ENCODE results near the gene FNBP1L. TPM values are rescaled to one million over a fixed set of nuclear protein-coding genes. Genes with fewer than 3 reads are reported as not detected.

FNBP1L gene
- total and polyA plus RNA-seq, 3 donors from 2014 or later: 21.9 to 54.4 (median 46.5) TPM

DNA sequence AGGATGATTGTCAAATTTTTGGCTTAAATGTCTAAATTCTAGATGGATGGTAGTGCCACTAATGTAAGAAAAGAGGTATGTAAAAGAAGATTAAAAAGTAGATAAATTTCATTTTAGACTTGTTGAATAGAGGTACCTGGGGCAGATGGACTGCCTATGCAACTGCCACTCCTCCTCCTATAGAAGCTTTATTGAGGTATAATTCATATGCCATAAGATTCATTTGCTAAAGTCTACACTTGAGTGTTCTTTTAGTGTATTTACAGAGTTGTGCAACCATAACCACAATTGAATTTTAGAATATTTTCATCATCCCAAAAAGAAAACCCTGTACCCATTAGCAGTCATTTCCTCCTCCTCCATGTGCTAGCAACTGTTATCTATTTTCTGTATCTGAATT, 70.6 kb downstream of the FNBP1L start:
- Histone ChIP-seq H3K4me3 (no peak overlapping the region), H3K36me3 (ENCODE audit: low read depth, missing control alignments) (no peaks in the 10 kb centered on the region), H3K27me3 (no peaks in the 10 kb centered on the region), H3K9me3 (no peaks in the 10 kb centered on the region), H3K27ac (no peak overlapping the region), H3K4me1 (no peaks in the 10 kb centered on the region)
- no peak for DNase-seq
- TF ChIP-seq, protein P1, sequence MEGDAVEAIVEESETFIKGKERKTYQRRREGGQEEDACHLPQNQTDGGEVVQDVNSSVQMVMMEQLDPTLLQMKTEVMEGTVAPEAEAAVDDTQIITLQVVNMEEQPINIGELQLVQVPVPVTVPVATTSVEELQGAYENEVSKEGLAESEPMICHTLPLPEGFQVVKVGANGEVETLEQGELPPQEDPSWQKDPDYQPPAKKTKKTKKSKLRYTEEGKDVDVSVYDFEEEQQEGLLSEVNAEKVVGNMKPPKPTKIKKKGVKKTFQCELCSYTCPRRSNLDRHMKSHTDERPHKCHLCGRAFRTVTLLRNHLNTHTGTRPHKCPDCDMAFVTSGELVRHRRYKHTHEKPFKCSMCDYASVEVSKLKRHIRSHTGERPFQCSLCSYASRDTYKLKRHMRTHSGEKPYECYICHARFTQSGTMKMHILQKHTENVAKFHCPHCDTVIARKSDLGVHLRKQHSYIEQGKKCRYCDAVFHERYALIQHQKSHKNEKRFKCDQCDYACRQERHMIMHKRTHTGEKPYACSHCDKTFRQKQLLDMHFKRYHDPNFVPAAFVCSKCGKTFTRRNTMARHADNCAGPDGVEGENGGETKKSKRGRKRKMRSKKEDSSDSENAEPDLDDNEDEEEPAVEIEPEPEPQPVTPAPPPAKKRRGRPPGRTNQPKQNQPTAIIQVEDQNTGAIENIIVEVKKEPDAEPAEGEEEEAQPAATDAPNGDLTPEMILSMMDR (IDR thresholded peaks at IDR 0.05): no peak
- no peak for TF ChIP-seq POLR2A (IDR thresholded peaks at IDR 0.05)
- intact Hi-C loops (cut with DNase I; ENCODE audit: low total_unique reads): no loop called here

- no peak for DNase-seq
- Histone ChIP-seq H3K36me3 (ENCODE audit: low read depth, missing control alignments) (no peaks in the 10 kb centered on the region), H3K27ac (no peak overlapping the region), H3K4me3 (no peak overlapping the region), H3K4me1 (no peaks in the 10 kb centered on the region), H3K27me3 (no peaks in the 10 kb centered on the region), H3K9me3 (no peaks in the 10 kb centered on the region)
- WGBS, 2 donors: 58 to 92% methylated on average over 3 of the region's 3 CpGs
- intact Hi-C loops (cut with DNase I; ENCODE audit: low total_unique reads): no loop called here
- TF ChIP-seq, protein P1 (IDR thresholded peaks at IDR 0.05): no peak
- no peak for TF ChIP-seq POLR2A (IDR thresholded peaks at IDR 0.05)
Observed at GRCh38 chr1:93519199-93519829, 71.4 kb downstream of the FNBP1L start.

GRCh38 chr1:93521618-93522017, 73.7 kb downstream of the FNBP1L start:
- intact Hi-C loops (cut with DNase I; ENCODE audit: low total_unique reads): no loop called here
- Histone ChIP-seq H3K36me3 (ENCODE audit: low read depth, missing control alignments) (no peaks in the 10 kb centered on the region), H3K4me1 (peaks cover 5% of the 10 kb centered on the region), H3K27me3 (no peaks in the 10 kb centered on the region), H3K27ac (no peak overlapping the region), H3K9me3 (no peaks in the 10 kb centered on the region), H3K4me3 (no peak overlapping the region)
- WGBS, 2 donors: 82 to 88% methylated on average over 2 of the region's 2 CpGs
- DNase-seq: no peak
- TF ChIP-seq, protein P1 (IDR thresholded peaks at IDR 0.05): no peak
- no peak for TF ChIP-seq POLR2A (IDR thresholded peaks at IDR 0.05)

GRCh38 chr1:93522721-93523120, 74.8 kb downstream of the FNBP1L start:
- 83 to 87% methylated on average over 4 of the region's 4 CpGs for WGBS, 2 donors
- TF ChIP-seq POLR2A (IDR thresholded peaks at IDR 0.05): no peak
- TF ChIP-seq, protein P1 (IDR thresholded peaks at IDR 0.05): no peak
- H3K4me3 ChIP-seq: no peak overlapping the region
- peaks cover 6% of the 10 kb centered on the region for H3K4me1 ChIP-seq
- intact Hi-C loops (cut with DNase I; ENCODE audit: low total_unique reads): no loop called here
- no peak for DNase-seq
- no peaks in the 10 kb centered on the region for H3K9me3 ChIP-seq
- H3K36me3 ChIP-seq (ENCODE audit: low read depth, missing control alignments): no peaks in the 10 kb centered on the region
- H3K27ac ChIP-seq: no peak overlapping the region
- no peaks in the 10 kb centered on the region for H3K27me3 ChIP-seq

DNA sequence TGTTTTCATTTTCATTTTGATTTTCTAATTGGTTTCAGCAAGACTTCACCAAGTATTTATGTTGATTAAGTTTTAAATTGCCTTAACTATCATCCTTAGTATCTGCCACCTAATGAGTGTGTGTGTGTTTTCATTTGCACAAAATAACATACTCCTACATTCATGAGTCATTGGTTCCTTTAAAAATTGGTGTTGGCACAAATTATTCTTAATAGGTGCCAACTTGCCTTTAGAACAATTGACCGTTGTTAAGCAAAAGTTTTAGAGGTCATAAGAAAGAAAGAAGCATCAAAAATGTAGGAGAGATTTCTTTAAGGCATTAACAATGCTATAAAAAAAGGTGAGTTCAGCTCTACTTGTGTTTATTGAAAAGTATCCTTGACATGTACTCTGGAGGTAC, 77.5 kb downstream of the FNBP1L start:
- Histone ChIP-seq H3K27me3 (no peaks in the 10 kb centered on the region), H3K27ac (no peak overlapping the region), H3K9me3 (no peaks in the 10 kb centered on the region), H3K4me3 (no peak overlapping the region), H3K36me3 (ENCODE audit: low read depth, missing control alignments) (no peaks in the 10 kb centered on the region), H3K4me1 (peaks cover 6% of the 10 kb centered on the region)
- 52 to 60% methylated on average over 1 of the region's 1 CpG for WGBS, 2 donors
- no peak for DNase-seq
- intact Hi-C loops (cut with DNase I; ENCODE audit: low total_unique reads): no loop called here
- TF ChIP-seq, protein P1 (IDR thresholded peaks at IDR 0.05): no peak
- TF ChIP-seq POLR2A (IDR thresholded peaks at IDR 0.05): no peak

All from testis (tissue), 3 donors.